GM12891 (cell line): ENCODE data around the gene FAM13B.
"Not testable (repeated sequence)": the region's sequence is repeated elsewhere in the genome, so short reads cannot be mapped to it uniquely, and the experiment has no call there.

Experiments used
- DNase-seq: peaks from one replicate; pipeline ENCODE4 v3.0.0; 2011; ENCODE audit warnings: low spot score; ENCODE audit not compliant: insufficient read length
- FAIRE-seq: peaks from 2 replicates; lab custom pipeline; 2011; peaks lifted over from hg19 to GRCh38; lab: Jason Lieb, UNC
- PAX5 ChIP-seq: IDR thresholded peaks from 2 replicates; pipeline ENCODE4 v1.6.1; 2011; ENCODE audit warnings: low read length, moderate library complexity, mild to moderate bottlenecking; ENCODE audit not compliant: insufficient read depth, severe bottlenecking
- POLR2A ChIP-seq: IDR thresholded peaks from 2 replicates; pipeline ENCODE4 v1.6.1; 2011; ENCODE audit warnings: low read depth, low read length, control low read depth
- POLR2AphosphoS5 ChIP-seq: IDR thresholded peaks from 2 replicates; pipeline ENCODE4 v1.6.1; 2011; ENCODE audit warnings: low read depth, low read length, control low read depth
- POU2F2 ChIP-seq: IDR thresholded peaks from 2 replicates; pipeline ENCODE4 v1.6.1; 2011; ENCODE audit warnings: low read depth, mild to moderate bottlenecking, control low read depth, low read length, moderate library complexity
- SPI1 ChIP-seq: IDR thresholded peaks from 2 replicates; pipeline ENCODE4 v1.6.1; 2011; ENCODE audit warnings: low read depth, low read length, control low read depth
- TAF1 ChIP-seq: IDR thresholded peaks from 2 replicates; pipeline ENCODE4 v1.6.1; 2011; ENCODE audit warnings: low read depth, low read length, control low read depth

FAM13B gene

DNA sequence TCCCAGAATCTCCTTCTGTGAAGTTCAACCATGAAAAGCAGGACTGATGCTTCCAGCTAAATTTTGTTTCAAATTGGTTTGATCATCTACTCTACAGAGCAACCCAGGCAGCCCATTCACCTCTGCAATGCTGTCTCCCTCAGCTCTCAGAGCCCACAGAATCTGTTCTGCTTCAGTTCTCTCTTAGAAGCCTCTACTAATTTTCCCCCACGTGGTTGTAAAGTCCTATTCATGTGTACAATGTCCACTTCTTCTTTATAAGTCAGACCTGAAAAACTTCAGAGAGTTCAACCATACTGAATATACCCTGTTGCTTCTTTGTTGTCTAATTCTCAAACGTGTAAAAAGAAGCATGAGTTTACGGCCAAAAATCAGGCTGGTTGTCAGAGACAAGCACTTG is 21.3 kb upstream of the FAM13B start:
- FAIRE-seq (peak; percentile 85), DNase-seq (no peak)
- peak; percentile 46 for TF ChIP-seq SPI1
- TF ChIP-seq TAF1: no peak

DNA sequence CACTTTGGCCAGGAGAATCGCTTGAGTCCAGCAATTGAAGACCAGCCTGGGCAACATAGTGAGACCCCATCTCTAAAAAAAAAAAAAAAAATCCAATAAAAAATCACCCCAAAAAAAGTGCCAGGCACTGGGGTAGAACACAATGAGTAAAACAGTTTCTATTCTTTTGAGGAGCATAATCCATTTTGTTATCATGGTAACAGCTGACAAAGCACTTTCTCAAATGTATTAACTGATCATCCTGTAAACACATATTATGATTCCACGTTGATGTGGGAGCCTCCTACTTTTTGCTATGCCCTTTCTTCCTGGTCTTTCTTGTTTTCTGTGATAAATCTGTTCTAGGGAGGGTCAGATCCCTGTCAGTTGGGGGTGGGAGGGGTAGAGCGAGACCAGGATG is 20.7 kb upstream of the FAM13B start:
- FAIRE-seq (no peak), DNase-seq (no peak)
- TF ChIP-seq SPI1: no peak
- TF ChIP-seq PAX5: no peak
- TF ChIP-seq POLR2AphosphoS5: no peak
- TF ChIP-seq TAF1: no peak
- no peak for TF ChIP-seq POLR2A
- TF ChIP-seq POU2F2: no peak

DNA sequence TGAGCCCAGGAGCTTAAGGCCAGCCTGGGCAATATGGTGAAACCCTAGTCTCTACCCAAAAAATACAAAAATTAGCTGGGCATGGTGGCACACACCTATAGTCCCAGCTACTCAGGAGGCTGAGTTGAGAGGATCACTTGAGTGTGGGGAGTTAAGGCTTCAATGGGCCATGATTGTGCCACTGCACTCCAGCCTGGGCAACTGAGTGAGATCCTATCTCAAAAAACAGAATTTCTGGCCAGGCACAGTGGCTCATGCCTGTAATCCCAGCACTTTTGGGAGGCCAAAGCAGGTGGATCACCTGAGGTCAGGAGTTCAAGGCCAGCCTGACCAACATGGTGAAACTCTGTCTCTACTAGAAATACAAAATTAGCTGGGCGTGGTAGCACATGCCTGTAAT is 19.8 kb upstream of the FAM13B start:
- not testable (repeated sequence) for FAIRE-seq, DNase-seq

DNA sequence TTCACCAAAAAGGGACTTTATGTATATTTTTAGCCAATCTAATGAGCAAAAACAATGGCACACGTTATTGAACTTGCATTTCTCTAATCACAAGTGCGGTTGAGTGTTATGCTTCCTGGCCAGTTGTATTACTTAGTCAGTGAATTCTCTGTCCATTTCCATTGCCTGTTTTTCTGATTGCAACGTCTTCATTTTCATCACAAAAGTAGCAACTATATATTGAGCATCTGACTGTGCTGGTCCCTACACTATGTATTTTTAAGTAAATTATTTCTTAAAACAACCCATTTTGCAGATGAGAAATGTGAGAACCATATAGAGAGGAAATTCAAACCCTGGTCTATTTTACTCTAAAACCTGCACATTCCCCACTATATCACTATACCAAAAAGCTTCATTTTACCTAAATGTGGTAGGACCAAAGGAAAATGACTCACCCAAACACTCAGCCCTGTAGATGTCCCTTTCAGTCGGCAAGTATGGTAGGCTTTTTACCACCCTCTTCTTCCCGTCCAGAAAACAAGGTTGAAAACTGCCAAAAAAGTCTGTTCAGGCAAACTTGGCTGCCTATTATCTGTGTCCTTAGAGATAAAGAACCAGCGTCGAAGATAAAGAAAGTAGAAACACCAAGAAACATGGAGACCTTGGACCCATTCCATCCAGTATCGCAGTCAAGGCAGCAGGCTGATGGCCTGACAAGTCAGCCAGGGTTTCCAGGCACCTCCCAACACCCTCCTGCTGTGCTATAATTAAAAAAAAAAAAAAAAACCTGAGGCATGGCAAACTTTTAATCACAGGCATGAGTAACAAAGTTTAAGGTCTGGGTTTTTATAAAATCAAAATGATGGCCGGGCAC is 18.8 kb upstream of the FAM13B start:
- DNase-seq: no peak
- FAIRE-seq: no peak
- TF ChIP-seq POU2F2 (no peak), TAF1 (no peak), POLR2AphosphoS5 (no peak), PAX5 (no peak), POLR2A (no peak), SPI1 (no peak)

DNA sequence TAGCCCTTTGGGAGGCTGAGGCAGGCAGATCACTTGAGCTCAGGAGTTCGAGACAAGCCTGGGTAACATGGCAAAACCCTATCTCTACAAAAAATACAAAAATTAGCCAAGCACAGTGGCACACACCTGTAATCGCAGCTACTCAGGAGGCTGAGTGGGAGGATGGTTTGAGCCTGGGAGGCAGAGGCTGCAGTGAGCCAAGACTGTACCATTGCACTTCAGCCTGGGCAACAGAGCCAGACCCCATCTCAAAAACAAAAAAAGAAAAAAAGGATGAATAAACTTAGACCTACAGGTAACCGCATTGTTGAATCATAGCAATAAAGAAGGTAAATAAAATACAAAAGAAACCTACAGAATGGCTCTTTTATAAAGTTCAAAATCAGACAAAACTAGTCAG is 12.4 kb upstream of the FAM13B start:
- FAIRE-seq, DNase-seq: not testable (repeated sequence)

DNA sequence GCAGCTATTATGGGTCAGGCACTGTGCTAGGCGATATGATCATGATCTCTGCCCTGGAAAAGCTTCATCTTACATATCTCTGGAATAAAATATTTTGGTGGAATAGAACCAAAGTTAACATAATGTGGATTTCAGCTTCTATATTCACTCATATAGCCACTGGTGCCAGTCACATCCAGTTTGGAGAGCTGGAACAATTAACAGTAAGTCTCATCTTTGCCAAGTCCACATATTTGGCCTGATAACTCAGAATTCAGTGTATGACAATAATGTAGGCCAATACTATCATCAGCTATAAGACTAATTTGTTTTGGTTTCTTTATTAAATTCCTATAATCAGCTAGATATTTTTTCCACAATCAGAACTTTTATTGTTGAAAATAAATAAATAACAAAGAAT is 5.9 kb upstream of the FAM13B start:
- TF ChIP-seq TAF1: no peak
- no peak for TF ChIP-seq PAX5
- no peak for TF ChIP-seq SPI1
- TF ChIP-seq POLR2A: no peak
- TF ChIP-seq POU2F2: no peak
- no peak for TF ChIP-seq POLR2AphosphoS5
- no peak for FAIRE-seq
- DNase-seq: no peak

DNA sequence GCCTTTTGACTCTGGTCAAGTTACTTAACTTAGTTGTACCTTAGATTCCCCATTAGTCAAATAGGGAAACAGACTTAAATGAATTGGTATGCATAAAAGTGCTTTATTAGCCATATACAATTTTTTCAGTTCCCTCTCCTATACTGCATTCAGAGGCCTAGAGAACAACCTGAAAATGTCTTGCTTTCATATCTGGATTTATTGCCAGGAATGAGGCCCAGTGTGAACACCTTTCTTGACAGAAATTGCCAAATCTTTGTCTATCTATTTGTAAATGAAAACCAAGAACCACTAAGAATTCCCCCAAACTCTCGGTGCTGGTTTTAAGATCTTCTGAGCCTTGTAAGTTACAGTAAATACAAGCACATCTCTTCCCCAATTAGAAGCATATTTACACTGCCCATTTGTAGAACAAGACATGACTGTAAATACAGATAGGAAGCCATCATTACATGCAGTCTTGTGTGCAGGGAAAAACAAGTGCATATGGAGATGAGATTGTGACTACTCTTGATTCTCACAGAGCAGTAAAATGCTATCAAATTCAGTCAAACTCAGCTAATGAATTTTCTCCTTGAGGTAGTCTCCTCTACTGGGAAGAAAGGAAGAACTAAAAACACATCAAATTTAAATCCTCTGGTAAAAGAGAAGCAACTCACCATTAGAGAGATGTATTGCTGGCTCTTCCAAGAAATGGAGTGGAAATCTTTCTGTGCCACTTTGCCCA is 5.2 kb upstream of the FAM13B start:
- FAIRE-seq (peak; percentile 69), DNase-seq (no peak)
- TF ChIP-seq SPI1 (peak; percentile 59), POLR2AphosphoS5 (no peak)

DNA sequence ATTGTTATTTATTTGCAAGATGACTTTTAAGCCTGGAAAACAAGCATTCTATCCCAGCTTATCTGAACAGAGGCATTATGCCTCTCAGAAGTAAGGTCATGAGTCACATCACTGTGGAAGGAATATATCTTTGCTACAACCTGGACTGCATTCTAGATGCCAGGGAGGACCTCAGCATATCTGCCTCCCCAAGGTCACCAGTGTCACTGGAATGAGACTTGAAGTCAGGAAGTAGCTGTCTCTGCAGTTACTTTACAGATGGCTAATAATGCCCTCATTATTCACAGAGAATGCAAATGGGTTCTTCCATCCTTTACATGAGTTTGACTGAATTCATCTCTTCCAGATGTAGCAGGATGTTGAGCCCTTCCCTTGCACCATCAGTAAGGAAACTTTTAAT is 4.4 kb upstream of the FAM13B start:
- DNase-seq (no peak), FAIRE-seq (peak; percentile 79)
- no peak for TF ChIP-seq POLR2AphosphoS5
- no peak for TF ChIP-seq TAF1
- TF ChIP-seq POLR2A: no peak
- TF ChIP-seq PAX5: no peak
- TF ChIP-seq POU2F2: no peak
- TF ChIP-seq SPI1: no peak

DNA sequence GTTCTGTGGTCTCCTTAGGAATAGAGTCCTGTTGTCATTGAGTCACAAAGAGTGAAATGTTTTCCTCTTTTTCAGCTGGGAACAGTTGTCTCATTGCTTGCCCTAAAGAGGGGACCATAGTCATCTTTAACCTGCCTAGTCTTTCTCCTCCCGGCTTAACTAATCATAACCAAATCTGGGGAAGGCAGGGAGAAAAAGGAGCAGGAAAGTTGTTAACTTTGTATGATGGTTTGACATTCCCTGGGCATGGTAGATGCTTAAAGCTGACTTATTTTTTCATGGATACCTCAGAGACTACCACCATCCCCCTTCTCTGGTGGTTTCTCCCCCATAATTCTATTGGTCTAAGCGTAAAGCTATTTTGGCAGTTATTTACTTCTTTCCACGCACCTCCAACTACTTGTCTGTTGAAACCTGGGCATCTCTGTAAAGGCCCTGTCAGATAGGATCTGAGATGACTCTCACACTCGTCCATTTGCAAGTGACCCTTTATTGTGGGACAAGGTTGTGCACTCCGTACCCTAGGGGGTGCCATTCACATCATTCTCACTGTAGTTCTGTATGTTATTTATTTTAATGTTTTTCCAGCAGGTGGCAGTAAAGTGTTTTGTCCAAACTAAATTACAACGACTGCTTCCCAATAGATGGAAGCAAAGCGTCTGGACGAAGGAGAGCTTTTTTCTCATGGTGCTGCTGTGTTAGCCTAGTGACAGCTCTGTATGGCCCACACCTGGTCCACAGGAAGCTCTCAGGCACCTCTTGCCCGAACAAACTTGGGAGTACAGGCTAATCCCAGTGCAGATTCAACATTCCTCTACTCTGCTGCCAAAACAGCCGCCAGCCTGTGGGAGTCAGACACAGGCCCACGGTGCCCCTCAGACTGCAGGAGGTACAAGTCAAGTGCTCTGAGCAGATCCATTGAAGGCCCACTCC is 3.0 kb upstream of the FAM13B start:
- DNase-seq (no peak), FAIRE-seq (peak; percentile 96)
- TF ChIP-seq POLR2A (no peak), TAF1 (no peak), POU2F2 (no peak)

DNA sequence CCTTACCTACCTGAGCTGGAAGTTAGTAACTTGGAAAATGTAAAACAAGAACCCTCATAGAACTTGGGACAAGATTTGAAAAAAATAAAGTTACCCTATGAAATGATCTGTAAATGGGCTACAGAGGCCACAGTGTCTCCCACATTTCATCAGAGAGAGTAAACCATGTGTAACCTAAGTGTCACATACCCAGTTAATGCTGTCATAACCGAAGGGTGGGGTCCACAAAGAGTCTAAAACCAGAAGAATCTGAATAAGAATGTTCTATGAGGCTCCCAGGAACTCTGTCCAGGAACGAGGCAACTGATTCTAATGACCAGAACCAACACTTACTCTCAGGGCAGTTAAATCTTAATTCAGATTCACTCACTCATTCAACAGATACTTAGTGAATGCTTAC is 1.0 kb upstream of the FAM13B start:
- DNase-seq (no peak), FAIRE-seq (no peak)
- no peak for TF ChIP-seq POLR2AphosphoS5
- TF ChIP-seq TAF1: no peak
